PFSK-1 (cell line): ENCODE results near the gene PRDM15.

Experiments used
- POLR2AphosphoS5 ChIP-seq: IDR thresholded peaks from 2 replicates; pipeline ENCODE4 v1.6.1; 2012; ENCODE audit warnings: low read depth, mild to moderate bottlenecking, control low read depth, low read length, moderate library complexity
- REST ChIP-seq, 2 experiments: IDR thresholded peaks; 2 replicates each; pipeline versions ENCODE4 v1.6.1 to v1.8.0; 2011 to 2012; ENCODE audit warnings: low read depth in 2 of 2, low read length in 2 of 2, control low read depth in 1 of 2, inconsistent platforms in 1 of 2, mild to moderate bottlenecking in 1 of 2, moderate library complexity in 1 of 2; ENCODE audit not compliant: insufficient read depth in 1 of 2
- SIN3A ChIP-seq: IDR thresholded peaks from 2 replicates; pipeline ENCODE4 v1.6.1; 2012; ENCODE audit warnings: mild to moderate bottlenecking, low read length, moderate library complexity, borderline replicate concordance; ENCODE audit not compliant: insufficient read depth

GRCh38 chr21:41884501-41885030, 5.4 kb upstream of the PRDM15 start:
- TF ChIP-seq SIN3A (no peak), POLR2AphosphoS5 (no peak), REST (IDR thresholded peaks at IDR 0.05; ENCODE audit: insufficient read depth in 1 of 2, low read depth in 2 of 2, low read length in 2 of 2) (no peak)
